A549 (cell line): ENCODE data around the gene GLP2R. TPM values are rescaled to one million over a fixed set of nuclear protein-coding genes. Genes with fewer than 3 reads are reported as not detected.

Source experiments
- ATAC-seq, 2 experiments: fragments of 200-7000 bp in 1 of 2; fragments of >200 bp in 1 of 2; cut with Nextera tagmentation in 1 of 2; cut with Tn5 transposase in 1 of 2; 3 replicates each; pipeline versions ENCODE4 v1.8.0 to v1.9.1; 2018 to 2020; ENCODE audit warnings: mild to moderate bottlenecking in 1 of 2, moderate library complexity in 1 of 2
- CTCF ChIA-PET: fragments of 300-600 bp; sonication (Branson Sonifier 250); formaldehyde crosslinking; extraction: SDS; loops from one replicate; lab custom pipeline; 2021; ENCODE audit warnings: antibody characterized with exemption, inconsistent platforms; lab: Yijun Ruan, JAX
- POLR2A ChIA-PET: fragments of 350-600 bp; formaldehyde crosslinking; extraction: SDS; loops from one replicate; lab custom pipeline; 2021; ENCODE audit warnings: antibody characterized with exemption, inconsistent platforms; lab: Yijun Ruan, JAX
- DNase-seq, 2 experiments: peaks; one replicate each; pipeline versions ENCODE4 v3.0.0 to v3.0.0-alpha.2; 2011 to 2016; ENCODE audit warnings: low read depth in 1 of 2, low spot score in 1 of 2
- FAIRE-seq: peaks from 2 replicates; lab custom pipeline; 2011; peaks lifted over from hg19 to GRCh38; lab: Jason Lieb, UNC
- H3K27ac ChIP-seq, 2 experiments: fragments of >200 bp; sonication (Bioruptor Twin); formaldehyde crosslinking; 3 replicates each; pipeline ENCODE4 v1.5.1; 2016 to 2017
- H3K4me1 ChIP-seq: fragments of >200 bp; sonication (Bioruptor Twin); formaldehyde crosslinking; 3 replicates; pipeline ENCODE4 v1.6.1; 2016
- H3K4me2 ChIP-seq: fragments of >200 bp; sonication (Bioruptor Twin); formaldehyde crosslinking; 3 replicates; pipeline ENCODE4 v1.6.1; 2016
- H3K4me3 ChIP-seq: fragments of >200 bp; sonication (Bioruptor Twin); formaldehyde crosslinking; 3 replicates; pipeline ENCODE4 v1.5.1; 2016
- H3K9me3 ChIP-seq: fragments of >200 bp; sonication (Bioruptor Twin); formaldehyde crosslinking; 3 replicates; pipeline ENCODE4 v1.6.1; 2016
- BCL3 ChIP-seq: fragments of >200 bp; sonication (Bioruptor Twin); formaldehyde crosslinking; IDR thresholded peaks from 3 replicates; pipeline ENCODE4 v1.6.1; 2016
- BHLHE40 ChIP-seq: IDR thresholded peaks from 2 replicates; pipeline ENCODE4 v1.6.1; 2012; ENCODE audit warnings: low read depth, low read length, inconsistent platforms
- EHMT2 ChIP-seq: fragments of 200-600 bp; sonication (generic); IDR thresholded peaks from 2 replicates; pipeline ENCODE4 v1.6.1; 2016; ENCODE audit warnings: antibody characterized with exemption, low read depth, mild to moderate bottlenecking, moderate library complexity
- EP300 ChIP-seq, 2 experiments: fragments of >200 bp; sonication (Bioruptor Twin); formaldehyde crosslinking; IDR thresholded peaks; 2 replicates in 1 of 2; 3 replicates in 1 of 2; pipeline ENCODE4 v1.6.1; 2016 to 2017
- FOSL2 ChIP-seq, 2 experiments: fragments of 450-650 bp in 1 of 2; fragments of >200 bp in 1 of 2; sonication (Bioruptor Twin) in 1 of 2; formaldehyde crosslinking; IDR thresholded peaks; 2 replicates each; pipeline versions ENCODE4 v1.5.0 to v1.6.1; 2016 to 2020; ENCODE audit warnings: mild to moderate bottlenecking in 1 of 2, moderate library complexity in 1 of 2
- HES2 ChIP-seq: fragments of >200 bp; sonication (Bioruptor Twin); formaldehyde crosslinking; IDR thresholded peaks from 2 replicates; pipeline ENCODE4 v1.6.1; 2016
- HEYL ChIP-seq: fragments of 250-450 bp; sonication (Bioruptor Pico); IDR thresholded peaks from 2 replicates; pipeline ENCODE4 v1.8.0; 2021; ENCODE audit warnings: mild to moderate bottlenecking, moderate library complexity
- HOXA7 ChIP-seq: fragments of 250-450 bp; sonication (Bioruptor Pico); IDR thresholded peaks from 2 replicates; pipeline ENCODE4 v1.5.0; 2020; ENCODE audit warnings: mild to moderate bottlenecking, moderate library complexity
- HOXB13 ChIP-seq: fragments of 250-450 bp; sonication (Bioruptor Pico); IDR thresholded peaks from 2 replicates; pipeline ENCODE4 v1.5.0; 2020; ENCODE audit warnings: low read depth, mild to moderate bottlenecking, moderate library complexity
- MAFK ChIP-seq: fragments of 450-650 bp; IDR thresholded peaks from 2 replicates; pipeline ENCODE4 v1.6.1; 2014; ENCODE audit not compliant: partially characterized antibody
- NFE2L2 ChIP-seq: fragments of 150-350 bp; conservative IDR thresholded peaks from 2 replicates; pipeline ENCODE4 v1.6.1; 2014; ENCODE audit warnings: low read length
- NR3C1 ChIP-seq: fragments of >200 bp; sonication (Bioruptor Twin); formaldehyde crosslinking; IDR thresholded peaks from 3 replicates; pipeline ENCODE4 v1.6.1; 2017
- POLR2AphosphoS2 ChIP-seq: conservative IDR thresholded peaks from 2 replicates; pipeline ENCODE4 v1.6.1; 2012; ENCODE audit warnings: low read length, improper control_type of control experiment, inconsistent platforms
- RARB ChIP-seq: fragments of 250-450 bp; sonication (Bioruptor Pico); IDR thresholded peaks from 2 replicates; pipeline ENCODE4 v1.8.0; 2021; ENCODE audit warnings: mild to moderate bottlenecking, moderate library complexity
- REST ChIP-seq: fragments of 200-600 bp; sonication (generic); IDR thresholded peaks from 2 replicates; pipeline ENCODE4 v1.6.1; 2016; ENCODE audit warnings: antibody characterized with exemption, mild to moderate bottlenecking, moderate library complexity
- SMC3 ChIP-seq: fragments of >200 bp; sonication (Bioruptor Twin); formaldehyde crosslinking; IDR thresholded peaks from 3 replicates; pipeline ENCODE4 v1.6.1; 2018; ENCODE audit warnings: inconsistent platforms
- SREBF2 ChIP-seq: fragments of 450-650 bp; IDR thresholded peaks from 2 replicates; pipeline ENCODE4 v1.6.1; 2014; ENCODE audit warnings: mild to moderate bottlenecking, moderate library complexity
- TFCP2L1 ChIP-seq: fragments of 250-450 bp; sonication (Bioruptor Pico); IDR thresholded peaks from 2 replicates; pipeline ENCODE4 v1.5.0; 2021; ENCODE audit warnings: mild to moderate bottlenecking
- TP53 ChIP-seq: fragments of 250-450 bp; sonication (Bioruptor Pico); IDR thresholded peaks from 2 replicates; pipeline ENCODE4 v1.5.0; 2021; ENCODE audit warnings: mild to moderate bottlenecking, moderate library complexity
- ZFP36 ChIP-seq: fragments of 450-650 bp; IDR thresholded peaks from 2 replicates; pipeline ENCODE4 v1.6.1; 2014; ENCODE audit warnings: borderline replicate concordance; ENCODE audit not compliant: partially characterized antibody
- WGBS: methylation state at CpG from one replicate; pipeline ENCODE4 v1.1.6; 2017; ENCODE audit errors: missing lambda C conversion rate; 5-methylcytosine and 5-hydroxymethylcytosine counted together
- polyA plus RNA-seq, 4 experiments: library from polyadenylated mRNA; depleted of rRNA in 3 of 4; stranded (reverse); fragments of >200 nt; fragmentation: RNase III in 1 of 4; extraction: RNeasy Plus Mini Kit Qiagen cat#74134 plus additional on column Dnase treatment in 1 of 4; gene quantifications; 2 replicates in 3 of 4; 3 replicates in 1 of 4; pipeline ENCODE4 v1.2.3, GENCODE V29; 2011 to 2017

The GLP2R gene
- polyA plus RNA-seq, 2 of the 4 experiments (the other 2 are of a cell fraction): 27.9 to 48.7 TPM

GRCh38 chr17:9806699-9807098 lies 19.0 kb upstream of the GLP2R start (continued):
- no peak for TF ChIP-seq FOSL2 (IDR thresholded peaks at IDR 0.05)
- no peak for TF ChIP-seq FOSL2 (CRISPR knock-in tag; IDR thresholded peaks at IDR 0.05)
- no peak for TF ChIP-seq EHMT2
- TF ChIP-seq ZFP36: no peak
- TF ChIP-seq MAFK: no peak

- Histone ChIP-seq H3K9me3 (no peaks in the 10 kb centered on the region), H3K27ac (no peak overlapping the region), H3K4me1 (no peaks in the 10 kb centered on the region; the same call in 2 of the 3 replicates), H3K4me3 (no peak overlapping the region), H3K4me2 (no peak overlapping the region)
- POLR2A ChIA-PET: no interaction called here
- WGBS: 81% methylated on average over 8 of the region's 8 CpGs
- DNase-seq (no peak), FAIRE-seq (no peak), ATAC-seq (no peak)
- CTCF ChIA-PET: interaction anchor here (0.9 kb wide), 1 partner anchor 116 kb away, joined by 3 read pairs; no protein-coding TSS in a partner anchor
- TF ChIP-seq NR3C1 (no peak), MAFK (peak; percentile 95)
These were observed 16.3 kb upstream of the GLP2R start for GRCh38 chr17:9809409-9809808.

DNA sequence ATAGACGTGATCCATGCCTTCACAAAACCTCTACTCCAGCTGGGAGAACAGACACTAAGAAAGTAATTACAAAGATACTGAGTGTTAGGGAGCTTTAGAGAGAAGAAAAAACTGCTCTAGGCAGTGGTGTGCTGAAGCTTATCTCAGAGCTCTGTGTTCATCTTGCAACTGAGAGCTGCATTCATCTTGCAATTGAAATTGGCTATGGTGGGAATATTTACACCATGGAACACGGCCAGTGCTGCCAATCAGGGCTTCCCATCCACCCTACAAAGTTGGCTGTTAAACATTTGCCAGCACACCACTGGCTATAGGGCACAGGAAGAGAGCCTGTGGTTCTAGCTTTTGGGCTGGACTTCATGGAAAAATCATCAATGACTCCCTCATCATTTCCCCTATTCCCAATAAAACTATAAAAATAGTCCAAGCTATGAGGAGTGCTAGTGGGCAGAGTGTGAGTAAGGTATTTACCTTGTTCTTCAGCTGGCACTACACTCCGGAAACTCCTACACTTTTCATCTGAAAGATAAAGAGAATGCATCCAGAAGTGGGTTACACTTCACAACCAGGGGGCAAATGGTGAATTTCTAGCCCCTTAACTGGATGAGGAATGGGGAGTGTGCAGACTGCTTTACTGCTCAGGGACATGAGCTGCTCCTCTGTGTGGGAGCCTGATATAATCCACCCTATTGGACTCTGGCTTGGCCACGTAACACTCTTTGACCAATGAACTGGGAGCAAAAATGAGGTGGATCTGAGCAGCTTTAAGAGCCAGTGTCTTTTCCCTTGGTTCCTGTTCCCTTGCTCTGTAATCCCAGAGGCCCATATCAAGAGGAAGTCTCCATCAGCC lies 15.4 kb upstream of the GLP2R start:
- FAIRE-seq (no peak), DNase-seq (no peak), ATAC-seq (no peak; a peak in 1 of 6 replicates)
- Histone ChIP-seq H3K4me3 (no peak overlapping the region), H3K27ac (peak overlapping the region in 1 of 2 experiments; percentile 53; a peak in 3 of 6 replicates), H3K4me1 (no peaks in the 10 kb centered on the region; the same call in 2 of the 3 replicates), H3K9me3 (no peaks in the 10 kb centered on the region), H3K4me2 (no peak overlapping the region)
- TF ChIP-seq NR3C1: no peak
- no peak for TF ChIP-seq EP300 (IDR thresholded peaks at IDR 0.05)
- no peak for TF ChIP-seq HOXB13 (CRISPR knock-in tag)
- no peak for TF ChIP-seq RARB (CRISPR knock-in tag)
- no peak for TF ChIP-seq HEYL (CRISPR knock-in tag)
- no peak for TF ChIP-seq POLR2AphosphoS2
- TF ChIP-seq REST: no peak
- TF ChIP-seq BHLHE40: no peak
- no peak for TF ChIP-seq HOXA7 (CRISPR knock-in tag)
- TF ChIP-seq HES2: no peak
- no peak for TF ChIP-seq TP53
- no peak for TF ChIP-seq SREBF2
- TF ChIP-seq NFE2L2: no peak
- TF ChIP-seq TFCP2L1: no peak
- no peak for TF ChIP-seq BCL3
- no peak for TF ChIP-seq SMC3
- POLR2A ChIA-PET: no interaction called here
- WGBS: 72% methylated on average over 4 of the region's 4 CpGs
- CTCF ChIA-PET: interaction anchor here (1.0 to 2.3 kb wide), 4 partner anchors 8 to 114 kb away, joined by 3 to 10 read pairs (median 4); no protein-coding TSS in a partner anchor
